Stimulated activated CD4-positive, alpha-beta T cell treated with anti-CD3 and anti-CD28 coated beads, Interleukin-4, amount 100 ng/mL, for 48 hours (primary cell): ENCODE results near the gene ACR.

Experiments used
- DNase-seq, 2 donors: peaks; one replicate each; pipeline ENCODE4 v3.0.0-alpha.2; 2020; ENCODE audit warnings: low read depth in 2 of 2

Gene ACR

GRCh38 chr22:50702821-50703725, 34.9 kb upstream of the ACR start:
- no peak for DNase-seq

GRCh38 chr22:50703726-50704509, 34.1 kb upstream of the ACR start:
- DNase-seq, result no peak

DNA sequence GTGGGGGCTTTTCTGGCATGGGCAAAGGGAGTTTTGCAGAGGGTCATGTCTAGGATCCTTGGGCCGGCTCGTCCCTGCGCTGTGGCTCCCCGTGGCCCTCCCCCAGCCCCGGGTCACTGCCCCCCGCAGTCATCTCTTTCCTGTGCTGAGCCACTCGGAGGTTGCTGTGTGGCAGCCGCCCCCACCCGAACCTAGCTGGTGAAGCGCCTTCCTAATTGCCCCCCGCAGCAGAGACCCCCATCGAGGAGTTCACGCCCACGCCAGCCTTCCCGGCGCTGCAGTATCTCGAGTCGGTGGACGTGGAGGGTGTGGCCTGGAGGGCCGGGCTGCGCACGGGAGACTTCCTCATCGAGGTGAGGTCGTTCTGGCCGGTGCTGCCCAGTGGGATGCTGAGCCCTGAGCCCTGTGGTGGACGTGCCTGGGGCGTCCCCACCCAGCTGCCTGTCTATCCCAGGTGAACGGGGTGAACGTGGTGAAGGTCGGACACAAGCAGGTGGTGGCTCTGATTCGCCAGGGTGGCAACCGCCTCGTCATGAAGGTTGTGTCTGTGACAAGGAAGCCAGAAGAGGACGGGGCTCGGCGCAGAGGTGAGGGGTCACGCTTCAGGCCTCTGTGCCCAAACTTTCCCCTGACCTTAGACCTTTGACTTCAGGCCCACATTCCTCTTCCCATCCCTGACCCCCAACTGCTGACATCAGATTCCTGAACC, 33.3 kb upstream of the ACR start:
- DNase-seq, result no peak

DNA sequence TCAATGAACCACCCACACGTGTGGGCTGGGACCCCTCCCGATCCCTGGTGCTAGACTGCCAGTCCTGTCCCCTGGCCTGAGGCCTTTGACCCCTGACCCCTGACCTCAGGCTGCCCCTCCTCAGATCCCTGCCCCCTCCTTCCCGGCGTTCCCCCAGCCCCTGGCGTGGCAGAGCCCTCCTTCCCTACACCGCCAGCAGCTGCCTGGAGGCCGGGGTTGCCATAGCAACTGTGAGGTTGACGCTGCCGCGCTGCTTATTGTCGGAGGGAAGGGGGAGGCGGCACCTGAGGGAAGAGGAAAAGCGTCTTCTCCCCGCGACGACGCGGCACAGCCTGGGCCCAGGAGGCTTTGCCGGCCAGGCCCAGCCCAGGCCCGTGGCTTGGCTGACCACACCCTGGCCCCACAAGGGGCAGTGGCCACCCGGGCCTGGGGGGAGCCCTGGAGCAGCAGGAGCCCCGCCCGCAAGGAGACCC, 32.7 kb upstream of the ACR start:
- no peak for DNase-seq

DNA sequence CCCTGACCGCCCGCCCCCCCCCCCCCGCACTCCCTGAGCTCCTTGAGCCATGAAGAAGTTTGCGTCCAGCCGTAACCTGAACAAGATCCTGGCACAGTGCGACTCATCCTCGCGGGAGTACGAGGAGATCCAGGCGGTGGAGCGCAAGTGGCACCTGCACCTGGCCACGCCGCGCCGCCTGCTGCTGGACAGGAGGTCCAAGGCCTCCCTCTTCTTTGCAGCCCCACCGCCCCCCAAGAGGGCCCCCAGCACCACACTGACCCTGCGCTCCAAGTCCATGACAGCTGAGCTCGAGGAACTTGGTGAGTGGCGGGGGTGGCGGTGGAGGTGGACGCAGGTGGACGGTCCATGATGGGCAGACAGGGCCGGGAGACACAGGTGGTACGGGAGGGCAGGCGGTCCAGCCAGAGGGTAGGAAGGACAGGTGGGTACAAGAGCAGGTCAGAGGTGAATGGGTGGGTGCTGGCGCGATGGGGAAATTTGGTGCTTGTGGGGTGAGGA, 32.1 kb upstream of the ACR start:
- DNase-seq, result no peak

DNA sequence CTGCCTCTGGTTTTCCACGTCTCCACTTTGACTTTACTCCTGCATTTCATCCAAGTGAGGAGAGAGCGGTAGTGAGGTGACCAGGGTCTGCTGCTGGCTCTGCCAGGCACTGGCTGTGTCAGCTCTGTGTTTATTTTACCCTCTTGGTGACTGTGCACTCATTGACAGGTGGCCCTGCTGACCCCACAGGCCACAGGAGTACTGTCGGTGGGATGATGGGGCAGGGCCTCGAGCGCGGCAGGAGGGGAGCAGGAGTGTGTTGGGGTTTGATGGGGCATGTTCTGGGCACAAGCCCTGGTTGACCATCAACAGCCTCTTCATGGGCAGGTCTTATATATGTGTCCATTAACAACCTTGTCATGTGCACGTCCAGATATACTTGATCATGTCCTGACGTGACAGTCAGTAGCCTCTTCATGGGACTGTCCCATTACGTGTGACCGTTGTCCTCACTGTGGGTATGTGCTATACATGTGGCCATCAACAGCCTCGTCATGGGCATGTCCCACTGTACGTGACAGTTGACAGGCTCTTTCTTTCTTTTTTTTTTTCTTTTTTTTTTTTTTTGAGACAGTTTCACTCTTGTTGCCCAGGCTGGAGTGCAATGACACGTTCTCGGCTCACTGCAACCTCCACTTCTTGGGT, 31.4 kb upstream of the ACR start:
- no peak for DNase-seq

- DNase-seq, result no peak
Observed at GRCh38 chr22:50708474-50708873, 29.5 kb upstream of the ACR start.

DNA sequence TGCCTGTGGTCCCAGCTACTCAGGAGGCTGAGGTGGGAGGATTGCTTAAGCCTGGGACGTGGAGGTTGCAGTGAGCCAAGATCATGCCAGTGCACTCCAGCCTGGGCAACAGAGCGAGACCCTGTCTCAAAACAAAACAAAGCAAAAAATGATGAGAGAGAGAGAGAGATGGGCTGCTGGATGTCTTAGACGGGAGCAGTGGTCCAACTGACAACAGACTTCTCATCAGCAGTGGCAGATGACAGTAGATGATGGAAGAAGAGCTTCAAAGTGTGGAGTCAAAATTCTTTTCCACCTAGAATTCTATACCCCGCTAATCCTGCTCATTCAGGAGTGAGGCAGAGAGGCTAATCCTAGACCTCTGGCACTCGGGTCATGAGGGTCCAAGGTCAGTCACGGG, 29.0 kb upstream of the ACR start:
- no peak for DNase-seq

DNA sequence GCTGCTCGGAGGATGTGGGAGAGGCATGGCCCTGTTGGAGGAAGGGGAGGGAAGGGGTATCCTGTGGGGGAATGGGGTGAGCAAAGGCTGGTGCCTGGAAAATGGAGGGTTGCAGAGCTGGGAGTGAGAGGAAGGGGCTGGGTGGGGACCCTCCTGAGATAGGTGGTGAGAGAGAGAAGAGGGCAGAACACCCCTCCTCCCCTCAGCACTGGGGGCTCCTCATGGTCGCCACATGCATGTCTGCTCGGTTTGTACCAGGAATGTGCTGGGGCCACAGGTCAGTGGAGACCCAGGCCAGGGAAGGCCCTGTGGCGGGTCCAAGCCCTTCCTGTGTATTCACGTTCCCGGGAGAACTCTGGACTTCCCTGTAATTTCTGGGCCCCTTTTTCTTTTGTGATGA, 27.8 kb upstream of the ACR start:
- DNase-seq, result no peak

DNA sequence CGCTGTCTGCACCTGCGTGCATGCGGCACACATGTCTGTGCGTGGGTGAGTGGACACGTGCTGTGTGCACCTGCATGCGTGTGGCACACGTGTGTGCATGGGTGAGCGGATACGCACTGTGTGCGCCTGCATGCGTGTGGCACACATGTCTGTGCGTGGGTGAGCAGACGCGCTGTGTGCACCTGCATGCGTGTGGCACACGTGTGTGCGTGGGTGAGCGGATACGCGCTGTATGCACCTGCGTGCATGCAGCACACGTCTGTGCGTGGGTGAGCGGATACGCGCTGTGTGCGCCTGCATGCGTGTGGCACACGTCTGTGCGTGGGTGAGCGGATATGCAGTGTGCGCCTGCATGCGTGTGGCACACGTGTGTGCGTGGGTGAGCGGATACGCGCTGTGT, 27.1 kb upstream of the ACR start:
- DNase-seq, result no peak

GRCh38 chr22:50711446-50712340, 26.3 kb upstream of the ACR start:
- no peak for DNase-seq

DNA sequence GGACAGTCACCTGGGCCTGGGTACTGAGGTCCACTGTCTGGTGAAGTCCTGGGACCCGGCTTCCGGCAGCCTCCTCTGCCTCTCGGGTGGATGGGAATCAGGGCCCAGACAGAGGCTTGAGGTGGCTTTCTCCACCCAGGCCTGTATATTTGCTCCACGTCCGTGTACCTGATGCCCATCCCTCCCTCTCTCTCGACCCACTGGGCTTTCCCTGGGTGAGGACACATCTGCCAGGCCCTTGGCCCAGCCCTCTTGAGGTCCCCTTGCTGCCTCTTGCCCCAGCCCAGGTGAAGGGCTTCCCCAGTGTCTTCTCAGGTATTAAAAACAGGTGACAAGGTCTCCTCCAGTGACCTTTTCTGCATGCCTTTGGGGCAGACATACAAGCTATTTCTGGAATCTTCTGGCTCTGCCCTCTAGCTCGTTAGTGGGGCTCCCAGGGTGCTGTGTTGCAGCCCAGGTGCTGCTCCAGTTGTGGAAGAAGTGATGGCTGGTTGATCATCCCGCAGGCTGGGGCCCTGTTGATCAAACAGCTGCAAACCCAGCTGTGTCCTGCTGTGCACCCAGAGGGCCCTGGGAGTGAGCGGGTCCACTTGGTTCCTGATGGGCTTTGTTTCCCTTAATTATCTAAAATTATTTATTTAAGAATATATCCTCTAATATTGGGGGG, 25.5 kb upstream of the ACR start:
- no peak for DNase-seq

DNA sequence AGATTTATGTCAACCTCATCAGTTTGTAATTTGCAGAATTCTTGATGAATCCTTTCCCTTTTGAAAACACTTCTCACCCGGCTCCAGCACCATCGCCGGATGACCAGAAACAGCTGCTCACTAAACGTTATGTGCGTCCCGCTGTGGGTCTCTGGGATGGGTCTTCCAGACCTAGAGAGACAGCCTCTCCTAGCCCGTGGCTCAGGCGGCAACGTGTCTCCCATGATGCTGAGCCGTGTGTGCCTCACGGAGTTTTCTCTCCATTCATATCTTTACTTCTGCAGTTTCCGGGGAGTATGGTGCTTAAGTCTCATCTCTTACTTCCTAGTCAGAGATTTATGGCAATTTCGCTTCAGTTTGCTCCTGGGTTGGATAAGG, 25.0 kb upstream of the ACR start:
- DNase-seq, result no peak

DNA sequence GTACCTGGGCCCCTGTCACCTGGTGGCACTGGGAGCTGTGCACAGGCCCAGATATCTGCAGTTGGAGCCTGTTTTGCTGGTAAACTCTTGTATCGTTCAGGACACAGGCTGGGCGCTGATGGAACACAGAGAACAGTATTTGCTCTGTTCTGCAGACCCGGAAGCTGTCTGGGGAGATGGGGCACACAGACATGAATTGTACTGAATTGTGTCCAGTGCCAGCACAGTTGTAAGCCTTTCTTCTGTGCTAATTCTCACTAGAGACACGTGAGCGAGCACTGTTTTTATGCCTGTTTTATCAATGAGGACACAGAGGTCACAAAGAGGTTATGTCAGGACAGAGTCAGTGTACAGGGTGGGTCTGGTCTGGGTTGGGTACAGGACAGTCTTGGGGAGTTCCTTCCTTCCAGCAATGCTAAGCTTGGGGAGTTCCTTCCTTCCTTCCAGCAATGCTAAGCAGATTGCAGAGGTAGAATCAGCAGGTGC, 24.4 kb upstream of the ACR start:
- no peak for DNase-seq

DNA sequence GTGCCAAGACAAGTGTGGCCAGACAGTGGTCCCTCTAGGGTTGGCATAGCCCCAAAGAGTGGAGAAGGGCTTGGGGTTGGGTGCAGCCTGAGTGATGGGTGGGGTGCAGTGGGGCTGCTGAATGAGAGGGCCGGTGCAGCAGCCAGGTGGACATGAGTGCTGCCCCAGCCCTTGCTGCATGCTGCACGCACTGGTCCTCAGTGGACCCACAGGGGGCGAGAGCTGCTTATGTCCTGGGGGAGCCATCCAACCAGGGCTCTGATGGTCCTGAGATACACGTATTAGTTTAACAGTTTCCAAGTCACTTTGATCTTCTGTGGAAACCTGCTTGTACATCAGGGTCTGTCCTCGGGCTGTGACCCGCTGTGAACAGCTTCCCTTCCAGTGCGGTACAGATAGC, 23.9 kb upstream of the ACR start:
- DNase-seq, result no peak

DNA sequence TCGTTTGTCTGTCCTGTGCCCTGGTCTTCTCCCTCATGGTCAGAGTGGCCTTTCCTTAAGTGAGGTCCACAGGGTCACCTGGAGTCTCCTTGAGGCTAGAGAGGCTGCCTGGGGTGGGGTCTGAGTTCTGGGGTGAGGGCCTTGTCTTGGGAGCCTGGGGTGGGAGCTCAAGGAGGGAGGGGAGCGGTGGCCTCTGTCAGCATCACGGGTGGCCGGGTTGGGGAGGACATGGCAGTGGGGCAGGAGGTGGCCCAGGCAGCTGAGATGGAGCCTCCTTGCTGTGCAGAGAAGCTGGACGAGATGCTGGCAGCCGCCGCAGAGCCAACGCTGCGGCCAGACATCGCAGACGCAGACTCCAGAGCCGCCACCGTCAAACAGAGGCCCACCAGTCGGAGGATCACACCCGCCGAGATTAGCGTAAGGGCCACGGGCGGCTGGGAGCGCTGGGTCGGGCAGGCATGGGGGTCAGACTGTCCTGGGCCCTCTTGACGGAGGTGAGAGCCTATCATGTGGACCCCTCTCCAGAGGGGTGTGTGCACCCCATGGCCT, 23.3 kb upstream of the ACR start:
- no peak for DNase-seq

DNA sequence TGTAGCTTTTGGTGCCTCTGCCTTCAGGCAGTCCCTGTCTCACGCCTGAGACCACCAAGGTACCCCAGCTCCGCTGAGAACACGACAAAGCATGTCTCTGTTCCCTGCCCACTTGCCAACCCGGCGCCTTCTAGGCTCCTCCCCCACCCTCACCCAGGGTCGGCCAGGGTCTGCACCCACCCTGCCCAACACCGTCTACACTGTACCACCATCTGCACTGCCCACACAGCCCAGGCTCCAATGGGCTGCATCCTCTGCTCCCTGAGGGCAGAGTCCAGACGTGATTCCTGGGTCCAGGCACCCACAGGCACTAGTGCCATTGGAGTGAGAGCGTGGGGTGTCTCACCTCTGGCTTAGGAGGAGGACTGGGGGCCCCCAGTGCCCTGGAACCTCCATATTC, 22.8 kb upstream of the ACR start:
- DNase-seq, result no peak

GRCh38 chr22:50715776-50716175, 22.2 kb upstream of the ACR start:
- DNase-seq, result no peak

DNA sequence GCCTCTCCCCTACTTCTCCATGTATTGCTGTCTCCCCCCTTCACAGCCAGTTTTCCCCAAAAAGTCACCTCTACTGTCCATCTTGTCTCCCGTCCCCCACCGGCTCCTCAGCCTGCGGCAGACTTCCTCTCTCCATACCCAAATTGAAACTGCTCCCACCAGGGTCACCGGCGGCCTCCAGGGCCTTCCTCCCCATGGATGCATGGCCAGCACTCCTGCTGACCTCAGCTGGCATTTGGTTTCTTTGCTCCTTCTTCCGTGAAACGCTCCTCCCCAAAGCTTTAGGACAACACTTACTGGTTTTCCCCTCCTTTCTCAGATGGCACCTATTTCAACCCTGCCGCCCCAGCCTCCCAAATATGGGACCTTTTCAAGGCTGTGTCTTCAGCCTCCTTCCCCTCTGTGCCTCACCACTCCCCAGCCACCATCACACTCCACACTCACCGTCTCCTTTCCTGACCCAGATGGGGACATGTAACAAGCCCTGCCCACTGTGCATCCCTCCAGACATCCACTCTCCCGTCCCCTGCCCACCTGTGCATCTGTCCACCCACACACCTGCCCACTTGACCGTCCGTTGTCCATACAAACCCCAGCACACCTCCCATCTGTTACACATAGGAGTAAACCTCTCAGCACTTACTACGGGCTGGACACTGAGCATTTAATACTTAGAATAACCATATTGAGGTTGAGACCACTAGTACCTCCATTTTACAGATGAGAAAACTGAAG, 21.5 kb upstream of the ACR start:
- no peak for DNase-seq
